ENCODE results near the gene GMPPB. TPM values are rescaled to one million over a fixed set of nuclear protein-coding genes. Genes with fewer than 3 reads are reported as not detected.

The GMPPB gene
- total and polyA plus RNA-seq, 4 donors = 12.6 to 57.8 (median 35.6) TPM

DNA sequence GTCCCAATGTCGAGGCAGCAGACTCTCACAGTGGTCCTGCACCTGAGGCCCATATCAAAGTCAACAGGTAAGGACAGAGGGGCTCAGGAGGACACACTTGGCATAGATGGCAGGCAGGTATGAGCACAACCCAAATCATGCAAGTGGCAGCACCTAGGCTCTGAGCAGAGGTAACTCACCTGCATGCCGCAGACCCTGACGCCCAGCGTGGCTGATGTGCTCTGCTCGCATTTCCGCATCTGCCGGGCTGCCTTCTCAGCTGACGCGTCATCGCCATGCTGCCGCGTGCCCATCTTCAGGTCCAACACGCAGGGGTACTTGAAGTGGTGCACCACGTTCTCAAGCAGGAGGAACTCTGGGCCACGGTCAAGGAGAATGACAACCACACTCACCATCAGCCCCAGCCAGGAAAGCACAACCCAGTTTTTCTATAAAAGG, 4.2 kb upstream of the GMPPB start:
- peaks cover 4 to 32% (median 25%) of the 10 kb centered on the region in 4 donors for H3K4me1 ChIP-seq (ENCODE audit: control insufficient read depth in 4 of 4, insufficient read depth in 4 of 4, low read length in 3 of 4)
- TF ChIP-seq HNF4G (IDR thresholded peaks at IDR 0.05) (no peak), RAD21 (IDR thresholded peaks at IDR 0.05) (no peak), TAF1 (conservative IDR thresholded peaks at IDR 0.05) (no peak), GABPA (IDR thresholded peaks at IDR 0.05 in 1 of 2, conservative IDR thresholded peaks at IDR 0.05 in 1 of 2) (no peak), REST (IDR thresholded peaks at IDR 0.05) (no peak), YY1 (IDR thresholded peaks at IDR 0.05) (no peak), HNF4A (conservative IDR thresholded peaks at IDR 0.05) (no peak), NR2F2 (IDR thresholded peaks at IDR 0.05) (no peak), EGR1 (IDR thresholded peaks at IDR 0.05; ENCODE audit: low read depth in 2 of 2) (no peak), MAX (IDR thresholded peaks at IDR 0.05) (no peak), FOXA2 (IDR thresholded peaks at IDR 0.05) (no peak), SP1 (IDR thresholded peaks at IDR 0.05) (no peak), RXRA (IDR thresholded peaks at IDR 0.05) (no peak), ATF3 (IDR thresholded peaks at IDR 0.05) (no peak), JUND (IDR thresholded peaks at IDR 0.05) (no peak)
- TF ChIP-seq, protein P1, sequence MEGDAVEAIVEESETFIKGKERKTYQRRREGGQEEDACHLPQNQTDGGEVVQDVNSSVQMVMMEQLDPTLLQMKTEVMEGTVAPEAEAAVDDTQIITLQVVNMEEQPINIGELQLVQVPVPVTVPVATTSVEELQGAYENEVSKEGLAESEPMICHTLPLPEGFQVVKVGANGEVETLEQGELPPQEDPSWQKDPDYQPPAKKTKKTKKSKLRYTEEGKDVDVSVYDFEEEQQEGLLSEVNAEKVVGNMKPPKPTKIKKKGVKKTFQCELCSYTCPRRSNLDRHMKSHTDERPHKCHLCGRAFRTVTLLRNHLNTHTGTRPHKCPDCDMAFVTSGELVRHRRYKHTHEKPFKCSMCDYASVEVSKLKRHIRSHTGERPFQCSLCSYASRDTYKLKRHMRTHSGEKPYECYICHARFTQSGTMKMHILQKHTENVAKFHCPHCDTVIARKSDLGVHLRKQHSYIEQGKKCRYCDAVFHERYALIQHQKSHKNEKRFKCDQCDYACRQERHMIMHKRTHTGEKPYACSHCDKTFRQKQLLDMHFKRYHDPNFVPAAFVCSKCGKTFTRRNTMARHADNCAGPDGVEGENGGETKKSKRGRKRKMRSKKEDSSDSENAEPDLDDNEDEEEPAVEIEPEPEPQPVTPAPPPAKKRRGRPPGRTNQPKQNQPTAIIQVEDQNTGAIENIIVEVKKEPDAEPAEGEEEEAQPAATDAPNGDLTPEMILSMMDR (IDR thresholded peaks at IDR 0.05; ENCODE audit: low read depth, low read length, missing input control) = no peak
- WGBS = 94% methylated on average over 15 of the region's 15 CpGs
- no peak overlapping the region for H3K4me3 ChIP-seq (ENCODE audit: low read depth in 1 of 3, low read length in 3 of 3)
- no peak overlapping the region for H3K9ac ChIP-seq (ENCODE audit: low read depth in 1 of 2, low read length in 2 of 2)
- no peak overlapping the region for H3K27ac ChIP-seq (ENCODE audit: low read depth in 1 of 2, low read length in 2 of 2)
- H3K36me3 ChIP-seq (ENCODE audit: control insufficient read depth in 4 of 4, insufficient read depth in 3 of 4, low read depth in 1 of 4, low read length in 3 of 4) = peaks cover 4 to 30% (median 11%) of the 10 kb centered on the region in 4 donors
- H3K27me3 ChIP-seq (ENCODE audit: control insufficient read depth in 4 of 4, insufficient read depth in 4 of 4, low read length in 3 of 4) = no peaks in the 10 kb centered on the region
- DNase-seq (ENCODE audit: low spot score) = no peak
- no peaks in the 10 kb centered on the region for H3K9me3 ChIP-seq (ENCODE audit: control insufficient read depth in 4 of 4, low read length in 3 of 4)

GRCh38 chr3:49727154-49727923, 3.6 kb upstream of the GMPPB start:
- Histone ChIP-seq H3K27me3 (ENCODE audit: control insufficient read depth in 4 of 4, insufficient read depth in 4 of 4, low read length in 3 of 4) (no peaks in the 10 kb centered on the region), H3K27ac (ENCODE audit: low read depth in 1 of 2, low read length in 2 of 2) (no peak overlapping the region), H3K4me3 (ENCODE audit: low read depth in 1 of 3, low read length in 3 of 3) (no peak overlapping the region), H3K4me1 (ENCODE audit: control insufficient read depth in 4 of 4, insufficient read depth in 4 of 4, low read length in 3 of 4) (peaks cover 4 to 38% (median 30%) of the 10 kb centered on the region in 4 donors), H3K9me3 (ENCODE audit: control insufficient read depth in 4 of 4, low read length in 3 of 4) (no peaks in the 10 kb centered on the region), H3K36me3 (ENCODE audit: control insufficient read depth in 4 of 4, insufficient read depth in 3 of 4, low read depth in 1 of 4, low read length in 3 of 4) (peaks cover 1 to 24% (median 8%) of the 10 kb centered on the region in 4 donors), H3K9ac (ENCODE audit: low read depth in 1 of 2, low read length in 2 of 2) (no peak overlapping the region)
- no peak for DNase-seq (ENCODE audit: low spot score)
- TF ChIP-seq NR2F2 (IDR thresholded peaks at IDR 0.05) = no peak
- TF ChIP-seq HNF4G (IDR thresholded peaks at IDR 0.05) = peak; percentile 32
- no peak for TF ChIP-seq RAD21 (IDR thresholded peaks at IDR 0.05)
- no peak for TF ChIP-seq REST (IDR thresholded peaks at IDR 0.05)
- no peak for TF ChIP-seq EGR1 (IDR thresholded peaks at IDR 0.05; ENCODE audit: low read depth in 2 of 2)
- TF ChIP-seq ZBTB33 (IDR thresholded peaks at IDR 0.05) = no peak
- TF ChIP-seq SP1 (IDR thresholded peaks at IDR 0.05) = peak; percentile 58
- no peak for TF ChIP-seq GABPA (IDR thresholded peaks at IDR 0.05 in 1 of 2, conservative IDR thresholded peaks at IDR 0.05 in 1 of 2)
- TF ChIP-seq FOXA1 (IDR thresholded peaks at IDR 0.05) = no peak
- TF ChIP-seq HNF4A (conservative IDR thresholded peaks at IDR 0.05) = peak; percentile 61 to 82
- no peak for TF ChIP-seq RXRA (IDR thresholded peaks at IDR 0.05)
- no peak for TF ChIP-seq YY1 (IDR thresholded peaks at IDR 0.05)
- TF ChIP-seq MAX (IDR thresholded peaks at IDR 0.05) = no peak
- TF ChIP-seq FOXA2 (IDR thresholded peaks at IDR 0.05) = no peak
- TF ChIP-seq TAF1 (conservative IDR thresholded peaks at IDR 0.05) = no peak
- 92% methylated on average over 19 of the region's 19 CpGs for WGBS

All from liver (tissue), 9 donors.